OCI-LY1 (cell line): ENCODE measurements around the gene CD79A.
"Not testable (repeated sequence)": the region's sequence is repeated elsewhere in the genome, so short reads cannot be mapped to it uniquely, and the experiment has no call there.

ENCODE experiments used
- H2AFZ ChIP-seq: fragments of 200-600 bp; sonication (generic), shearing (Covaris generic); 2 replicates; pipeline ENCODE4 v1.6.0; 2014; ENCODE audit warnings: antibody characterized with exemption, mild to moderate bottlenecking, low read length
- H3F3A ChIP-seq: fragments of 200-600 bp; sonication (generic), shearing (Covaris generic); 2 replicates; pipeline ENCODE4 v1.6.0; 2014; ENCODE audit warnings: mild to moderate bottlenecking, antibody characterized with exemption, low read length, moderate library complexity; ENCODE audit not compliant: insufficient read depth
- H3K27ac ChIP-seq: fragments of 200-600 bp; sonication (generic); 2 replicates; pipeline ENCODE4 v1.5.1; 2014; ENCODE audit warnings: low read length, mixed run types, mild to moderate bottlenecking, low read depth; ENCODE audit not compliant: poor library complexity, severe bottlenecking
- H3K27me3 ChIP-seq: fragments of 200-600 bp; sonication (generic); 2 replicates; pipeline ENCODE4 v1.6.0; 2014; ENCODE audit warnings: antibody characterized with exemption, mild to moderate bottlenecking, low read length, moderate library complexity; ENCODE audit not compliant: insufficient read depth
- H3K36me3 ChIP-seq: fragments of 200-600 bp; sonication (generic); 2 replicates; pipeline ENCODE4 v1.6.1; 2014; ENCODE audit warnings: mild to moderate bottlenecking, antibody characterized with exemption, low read length, moderate library complexity, mixed read lengths; ENCODE audit not compliant: insufficient read depth
- H3K4me1 ChIP-seq: fragments of 200-600 bp; sonication (generic); 2 replicates; pipeline ENCODE4 v1.5.1; 2014; ENCODE audit warnings: mild to moderate bottlenecking, low read length, moderate library complexity; ENCODE audit not compliant: insufficient read depth, severe bottlenecking
- H3K4me2 ChIP-seq: fragments of 200-600 bp; sonication (generic), shearing (Covaris generic); 2 replicates; pipeline ENCODE4 v1.6.1; 2014; ENCODE audit warnings: low read length
- H3K4me3 ChIP-seq: fragments of 200-600 bp; sonication (generic); 2 replicates; pipeline ENCODE4 v1.5.1; 2014; ENCODE audit warnings: low read length, low read depth, mild to moderate bottlenecking, mixed read lengths; ENCODE audit not compliant: poor library complexity, severe bottlenecking
- H3K79me2 ChIP-seq: fragments of 200-600 bp; shearing (Covaris generic); 2 replicates; pipeline ENCODE4 v1.6.1; 2016; ENCODE audit warnings: mixed run types, low read length, mixed read lengths; ENCODE audit not compliant: insufficient read depth
- H3K9ac ChIP-seq: fragments of 200-600 bp; sonication (generic), shearing (Covaris generic); 2 replicates; pipeline ENCODE4 v1.6.1; 2014; ENCODE audit warnings: mild to moderate bottlenecking, low read length, mixed read lengths
- H3K9me2 ChIP-seq: fragments of 200-600 bp; sonication (generic), shearing (Covaris generic); 2 replicates; pipeline ENCODE4 v1.6.1; 2014; ENCODE audit warnings: low read depth, mild to moderate bottlenecking, low read length, mixed read lengths
- H3K9me3 ChIP-seq: fragments of 200-600 bp; shearing (Covaris generic); 2 replicates; pipeline ENCODE4 v1.6.1; 2014; ENCODE audit warnings: low read length, mixed read lengths
- H4K20me1 ChIP-seq: fragments of 200-600 bp; sonication (generic), shearing (Covaris generic); 2 replicates; pipeline ENCODE4 v1.6.0; 2016; ENCODE audit warnings: mild to moderate bottlenecking, low read length; ENCODE audit not compliant: insufficient read depth
- EZH2 ChIP-seq: fragments of 200-600 bp; sonication (generic), shearing (Covaris generic); IDR thresholded peaks from 2 replicates; pipeline ENCODE4 v1.8.0; 2017; ENCODE audit warnings: borderline replicate concordance, mixed run types, mild to moderate bottlenecking, antibody characterized with exemption, low read length, moderate library complexity, mixed read lengths
- TF ChIP-seq, protein P1 (sequence below): fragments of 200-600 bp; sonication (generic), shearing (Covaris generic); IDR thresholded peaks from 2 replicates; pipeline ENCODE4 v1.5.1; 2017; ENCODE audit warnings: mild to moderate bottlenecking, antibody characterized with exemption, low read length, moderate library complexity, mixed read lengths

The CD79A gene

DNA sequence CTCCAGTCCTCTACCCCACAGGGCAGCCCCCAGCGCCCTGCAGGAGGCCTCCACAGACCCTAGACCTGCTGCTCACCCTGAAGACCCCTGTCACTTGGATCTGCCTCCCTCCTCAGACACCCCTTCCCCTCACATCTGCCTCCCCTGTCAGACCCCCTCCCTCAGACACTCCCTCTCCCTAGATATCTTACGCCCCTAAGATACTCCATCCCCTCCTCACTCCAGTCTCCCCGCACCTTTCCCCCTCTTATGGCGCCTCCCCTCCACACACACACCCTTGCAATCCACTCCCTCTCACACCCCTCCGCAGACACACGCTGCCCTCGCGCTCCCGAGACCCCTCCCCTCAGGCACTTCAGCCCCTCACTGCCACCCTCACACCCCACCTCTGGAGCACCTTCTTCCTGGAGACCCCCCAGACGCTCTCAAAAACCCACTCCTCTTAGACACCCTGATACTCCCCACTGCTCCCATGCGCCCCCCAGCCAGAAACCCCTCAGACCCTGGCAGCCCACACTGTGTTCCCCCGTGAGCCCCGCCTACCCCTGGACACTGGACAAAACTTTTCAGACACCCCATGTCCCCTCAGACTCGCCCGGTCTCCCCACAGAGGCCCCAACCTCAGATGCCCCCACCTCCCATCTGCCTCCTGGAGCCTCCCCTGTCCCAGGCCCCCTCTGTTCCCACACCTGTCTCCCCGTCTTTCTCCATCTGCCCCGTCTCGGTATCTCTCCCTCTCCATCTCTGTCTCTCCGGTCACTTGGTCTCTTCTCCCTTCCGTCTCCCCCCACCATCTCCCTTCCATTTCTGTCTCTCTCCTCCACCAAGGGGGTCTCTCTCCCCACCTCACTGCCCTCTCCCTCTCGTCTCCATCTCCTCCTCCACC is 36.7 kb downstream of the CD79A start:
- Histone ChIP-seq H3K4me2 (no peak overlapping the region), H3F3A (no peaks in the 10 kb centered on the region), H3K9me3 (no peaks in the 10 kb centered on the region), H3K36me3 (no peaks in the 10 kb centered on the region), H3K79me2 (no peaks in the 10 kb centered on the region), H3K4me3 (no peak overlapping the region), H3K9ac (no peak overlapping the region), H4K20me1 (no peaks in the 10 kb centered on the region), H3K27ac (no peak overlapping the region), H3K9me2 (no peaks in the 10 kb centered on the region), H3K27me3 (peaks cover 26% of the 10 kb centered on the region), H2AFZ (no peak overlapping the region), H3K4me1 (no peaks in the 10 kb centered on the region)
- TF ChIP-seq, protein P1, sequence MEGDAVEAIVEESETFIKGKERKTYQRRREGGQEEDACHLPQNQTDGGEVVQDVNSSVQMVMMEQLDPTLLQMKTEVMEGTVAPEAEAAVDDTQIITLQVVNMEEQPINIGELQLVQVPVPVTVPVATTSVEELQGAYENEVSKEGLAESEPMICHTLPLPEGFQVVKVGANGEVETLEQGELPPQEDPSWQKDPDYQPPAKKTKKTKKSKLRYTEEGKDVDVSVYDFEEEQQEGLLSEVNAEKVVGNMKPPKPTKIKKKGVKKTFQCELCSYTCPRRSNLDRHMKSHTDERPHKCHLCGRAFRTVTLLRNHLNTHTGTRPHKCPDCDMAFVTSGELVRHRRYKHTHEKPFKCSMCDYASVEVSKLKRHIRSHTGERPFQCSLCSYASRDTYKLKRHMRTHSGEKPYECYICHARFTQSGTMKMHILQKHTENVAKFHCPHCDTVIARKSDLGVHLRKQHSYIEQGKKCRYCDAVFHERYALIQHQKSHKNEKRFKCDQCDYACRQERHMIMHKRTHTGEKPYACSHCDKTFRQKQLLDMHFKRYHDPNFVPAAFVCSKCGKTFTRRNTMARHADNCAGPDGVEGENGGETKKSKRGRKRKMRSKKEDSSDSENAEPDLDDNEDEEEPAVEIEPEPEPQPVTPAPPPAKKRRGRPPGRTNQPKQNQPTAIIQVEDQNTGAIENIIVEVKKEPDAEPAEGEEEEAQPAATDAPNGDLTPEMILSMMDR = no peak
- TF ChIP-seq EZH2 = no peak

- not testable (repeated sequence) for H4K20me1 ChIP-seq, H3K9ac ChIP-seq, H3K27ac ChIP-seq, H3K4me2 ChIP-seq, H3K9me3 ChIP-seq, H3F3A ChIP-seq, H3K4me3 ChIP-seq, H3K79me2 ChIP-seq, H3K36me3 ChIP-seq, H2AFZ ChIP-seq, H3K4me1 ChIP-seq, H3K9me2 ChIP-seq
- peaks cover 26% of the 10 kb centered on the region for H3K27me3 ChIP-seq
Observed at GRCh38 chr19:41914424-41914834, 37.4 kb downstream of the CD79A start.

DNA sequence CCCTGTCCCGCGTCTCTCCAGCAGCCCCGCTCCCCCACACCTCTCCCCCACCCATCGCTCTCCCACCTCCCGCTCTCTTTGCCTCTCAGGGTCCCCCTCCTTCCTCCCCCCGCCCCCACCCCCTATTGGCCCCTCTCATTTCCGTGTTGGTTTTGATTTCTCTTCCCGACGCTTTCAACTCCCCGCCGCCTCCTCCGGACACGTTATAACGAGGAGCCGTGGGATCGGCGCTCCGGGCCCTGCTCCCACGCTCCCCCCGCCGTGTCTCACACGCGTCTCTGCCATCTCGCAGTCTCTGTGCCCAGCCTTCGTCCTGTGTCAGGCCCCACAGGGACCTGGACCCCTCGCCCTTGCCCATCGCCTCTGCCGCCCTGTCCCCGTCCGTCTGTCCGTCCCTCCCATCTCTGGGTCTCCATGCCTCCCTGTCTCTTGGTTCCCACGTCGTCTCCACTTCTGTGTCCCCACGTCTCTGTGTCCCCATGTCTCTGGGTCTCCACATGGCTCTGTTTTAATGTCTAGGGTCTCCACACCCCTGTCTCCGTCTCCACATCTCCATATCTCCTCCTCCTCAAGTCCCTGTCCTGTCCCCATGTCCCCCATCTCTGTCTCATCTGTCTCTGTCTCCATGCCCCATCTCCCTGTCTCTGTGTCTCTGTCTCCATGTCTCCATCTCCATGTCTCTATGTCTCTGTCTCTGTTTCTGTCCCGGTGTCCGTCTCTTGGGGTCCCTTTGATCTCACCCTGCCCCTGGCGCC is 38.1 kb downstream of the CD79A start:
- Histone ChIP-seq H3K79me2 (no peaks in the 10 kb centered on the region), H2AFZ (no peak overlapping the region), H3K27ac (no peak overlapping the region), H3K4me1 (no peaks in the 10 kb centered on the region), H3K36me3 (no peaks in the 10 kb centered on the region), H3K4me3 (no peak overlapping the region), H3K9me2 (no peaks in the 10 kb centered on the region), H3K4me2 (no peak overlapping the region), H3F3A (no peaks in the 10 kb centered on the region), H3K9me3 (no peaks in the 10 kb centered on the region), H3K9ac (no peak overlapping the region), H4K20me1 (no peaks in the 10 kb centered on the region), H3K27me3 (peaks cover 26% of the 10 kb centered on the region)
- TF ChIP-seq, protein P1 = no peak
- no peak for TF ChIP-seq EZH2
